Activated B cell treated with CpG ODN at 0.5 μM for 24 hours (primary cell): ENCODE data around the gene AVPR2. TPM values are rescaled to one million over a fixed set of nuclear protein-coding genes. Genes with fewer than 3 reads are reported as not detected.

ENCODE experiments used
- ATAC-seq: fragments of 200-7000 bp; cut with Tn5 transposase; one replicate; pipeline ENCODE4 v1.10.0; 2021; ENCODE audit warnings: low read depth, mild to moderate bottlenecking, moderate library complexity
- CTCF ChIA-PET: fragments of 350-600 bp; sonication (Branson Sonifier 250); formaldehyde crosslinking; loops from one replicate; lab custom pipeline; 2021; ENCODE audit warnings: antibody characterized with exemption; lab: Charles Lee
- POLR2A ChIA-PET: fragments of 350-600 bp; sonication (Branson Sonifier 250); formaldehyde crosslinking; loops from one replicate; lab custom pipeline; 2021; ENCODE audit warnings: antibody characterized with exemption; lab: Charles Lee
- DNase-seq: peaks from one replicate; pipeline ENCODE4 v3.0.0; 2022
- H3K27ac Mint-ChIP-seq: one replicate; pipeline ENCODE4 v1.8.0; 2020; ENCODE audit warnings: mixed read lengths
- H3K27me3 Mint-ChIP-seq: one replicate; pipeline ENCODE4 v1.8.0; 2021; ENCODE audit warnings: mixed read lengths
- H3K36me3 Mint-ChIP-seq: one replicate; pipeline ENCODE4 v1.8.0; 2021; ENCODE audit warnings: low read depth, mixed read lengths
- H3K4me1 Mint-ChIP-seq: one replicate; pipeline ENCODE4 v1.8.0; 2021; ENCODE audit warnings: mixed read lengths
- H3K4me3 Mint-ChIP-seq: one replicate; pipeline ENCODE4 v1.8.0; 2020; ENCODE audit warnings: mild to moderate bottlenecking, mixed read lengths
- H3K9me3 Mint-ChIP-seq: one replicate; pipeline ENCODE4 v1.8.0; 2020; ENCODE audit warnings: mixed read lengths
- CTCF ChIP-seq: fragments of 200-600 bp; IDR thresholded peaks from one replicate; pipeline ENCODE4 v1.8.0; 2022; ENCODE audit warnings: antibody characterized with exemption, mild to moderate bottlenecking
- intact Hi-C: fragments of 100-400 bp; cut with micrococcal nuclease; formaldehyde crosslinking; loops from one replicate; pipeline ENCODE4 v1.15.1; 2024
- total RNA-seq: library from RNA; stranded (reverse); gene quantifications from 2 replicates; pipeline ENCODE4 v1.2.3, GENCODE V29; 2022

AVPR2 gene
- total RNA-seq, 1 donor from 2014 or later: not detected

- DNase-seq (no peak), ATAC-seq (no peak)
- Mint-ChIP-seq H3K27ac (no peak overlapping the region), H3K27me3 (no peaks in the 10 kb centered on the region), H3K4me3 (no peak overlapping the region), H3K9me3 (no peaks in the 10 kb centered on the region), H3K36me3 (peaks cover 5% of the 10 kb centered on the region), H3K4me1 (no peaks in the 10 kb centered on the region)
- intact Hi-C loops: no loop called here
- POLR2A ChIA-PET: no interaction called here
- TF ChIP-seq CTCF: no peak
- CTCF ChIA-PET: no interaction called here
Observed at GRCh38 chrX:153865685-153866084, 38.8 kb upstream of the AVPR2 start.

GRCh38 chrX:153866302-153867019 is 38.0 kb upstream of the AVPR2 start:
- ChIA-PET POLR2A (no interaction called here), CTCF (no interaction called here)
- ATAC-seq: no peak
- Mint-ChIP-seq H3K27me3 (no peaks in the 10 kb centered on the region), H3K4me3 (no peak overlapping the region), H3K4me1 (no peaks in the 10 kb centered on the region), H3K36me3 (peaks cover 5% of the 10 kb centered on the region), H3K9me3 (no peaks in the 10 kb centered on the region), H3K27ac (no peak overlapping the region)
- no peak for DNase-seq
- no peak for TF ChIP-seq CTCF
- intact Hi-C loops: no loop called here

- ATAC-seq (no peak), DNase-seq (no peak)
- CTCF ChIA-PET: no interaction called here
- Mint-ChIP-seq H3K4me1 (no peaks in the 10 kb centered on the region), H3K36me3 (peaks cover 5% of the 10 kb centered on the region), H3K4me3 (no peak overlapping the region), H3K27me3 (peaks cover under 1% of the 10 kb centered on the region), H3K9me3 (no peaks in the 10 kb centered on the region), H3K27ac (no peak overlapping the region)
- no peak for TF ChIP-seq CTCF
- POLR2A ChIA-PET: no interaction called here
- intact Hi-C loops: no loop called here
Observed at GRCh38 chrX:153867139-153867538, 37.3 kb upstream of the AVPR2 start.

- DNase-seq: no peak
- Mint-ChIP-seq H3K4me3 (no peak overlapping the region), H3K4me1 (no peaks in the 10 kb centered on the region), H3K9me3 (no peaks in the 10 kb centered on the region), H3K27ac (no peak overlapping the region), H3K36me3 (peaks cover 5% of the 10 kb centered on the region), H3K27me3 (peaks cover 4% of the 10 kb centered on the region)
- ATAC-seq: no peak
- intact Hi-C loops: no loop called here
- ChIA-PET CTCF (no interaction called here), POLR2A (no interaction called here)
- no peak for TF ChIP-seq CTCF
Observed at GRCh38 chrX:153867671-153868070, 36.8 kb upstream of the AVPR2 start.

GRCh38 chrX:153868576-153869472 is 35.6 kb upstream of the AVPR2 start:
- Mint-ChIP-seq H3K27ac (no peak overlapping the region), H3K27me3 (peaks cover 4% of the 10 kb centered on the region), H3K36me3 (peaks cover 5% of the 10 kb centered on the region), H3K4me3 (no peak overlapping the region), H3K9me3 (no peaks in the 10 kb centered on the region), H3K4me1 (no peaks in the 10 kb centered on the region)
- ChIA-PET POLR2A (no interaction called here), CTCF (no interaction called here)
- DNase-seq (no peak), ATAC-seq (no peak)
- TF ChIP-seq CTCF: no peak
- intact Hi-C loops: no loop called here
